DMS153 treated with DMSO at 0.1 percent for 48 hours (cell line): ENCODE results near the gene KCNIP2.
"Not testable (repeated sequence)": the region's sequence is repeated elsewhere in the genome, so short reads cannot be mapped to it uniquely, and the experiment has no call there.

Experiments used
- DNase-seq: peaks from one replicate; lab custom pipeline; 2025; ENCODE audit not compliant: unreplicated experiment; lab: John Stamatoyannopoulos, UW

The KCNIP2 gene

GRCh38 chr10:101828766-101829551, 14.6 kb downstream of the KCNIP2 start:
- no peak for DNase-seq

- no peak for DNase-seq
Measured at GRCh38 chr10:101827919-101828600, 15.5 kb downstream of the KCNIP2 start.

DNA sequence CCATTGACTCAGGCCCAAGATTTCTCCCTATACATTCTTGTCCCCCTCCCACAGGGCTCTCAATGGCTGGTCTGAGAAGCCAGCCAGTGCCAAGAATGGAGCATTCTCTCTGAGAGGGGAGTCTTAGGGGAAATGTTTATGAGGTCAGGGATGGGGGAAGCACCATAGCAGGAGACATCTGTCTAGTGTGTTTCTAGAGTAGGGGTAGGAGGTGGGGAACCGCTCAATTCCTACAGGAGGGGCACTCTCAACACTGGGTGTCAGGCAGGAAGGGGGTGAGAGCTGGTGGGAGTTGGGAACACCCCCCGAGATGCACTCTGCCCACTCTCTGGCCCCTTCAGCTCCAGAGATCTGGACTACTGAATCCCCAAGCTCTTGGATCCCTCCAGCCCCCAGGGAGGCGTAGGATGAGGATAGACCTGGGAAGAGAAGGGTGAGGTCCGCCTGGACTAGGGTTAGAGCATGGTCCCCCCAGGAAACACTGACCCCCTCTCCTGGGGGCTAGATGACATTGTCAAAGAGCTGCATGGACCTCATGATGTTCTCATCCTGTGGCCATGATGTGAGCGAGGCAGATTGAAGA, 16.7 kb downstream of the KCNIP2 start:
- no peak for DNase-seq

- no peak for DNase-seq
Measured at GRCh38 chr10:101824736-101825135, 18.9 kb downstream of the KCNIP2 start.

DNA sequence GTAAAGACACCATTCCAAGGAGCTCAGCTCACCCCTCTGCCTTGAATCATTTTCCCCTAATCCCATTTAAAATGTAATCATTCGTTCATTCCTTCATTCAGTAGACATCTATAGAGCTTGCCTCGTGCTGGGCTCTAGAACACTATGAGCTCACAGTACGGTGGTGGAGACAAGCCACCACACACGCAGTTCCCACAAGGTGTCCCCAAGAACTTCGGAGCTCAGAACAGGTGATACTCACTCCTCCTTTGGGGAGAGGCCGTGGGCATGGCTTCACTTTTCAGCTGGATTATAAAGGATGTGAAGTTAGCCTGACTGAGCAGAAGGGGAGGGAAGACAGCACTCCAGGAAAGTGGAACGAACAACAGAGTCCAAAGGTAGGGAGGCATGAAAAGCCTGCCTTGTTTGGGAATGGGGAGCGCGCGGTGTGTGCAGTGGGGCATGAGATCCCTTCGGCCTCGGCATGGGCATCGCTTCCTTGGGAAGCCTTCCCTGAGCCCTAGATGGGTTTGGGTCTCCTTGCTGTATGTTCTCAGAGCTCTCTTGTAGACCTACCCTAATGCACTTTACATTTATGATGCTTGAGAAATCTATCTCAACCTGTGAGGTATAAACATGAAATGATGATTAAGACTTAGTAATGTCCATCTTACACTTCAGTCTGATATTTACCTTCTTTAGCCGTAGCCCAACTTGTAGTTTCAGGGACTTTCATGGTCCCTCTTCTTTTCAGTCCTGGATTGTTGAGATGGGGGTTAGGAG, 24.5 kb downstream of the KCNIP2 start:
- no peak for DNase-seq

DNA sequence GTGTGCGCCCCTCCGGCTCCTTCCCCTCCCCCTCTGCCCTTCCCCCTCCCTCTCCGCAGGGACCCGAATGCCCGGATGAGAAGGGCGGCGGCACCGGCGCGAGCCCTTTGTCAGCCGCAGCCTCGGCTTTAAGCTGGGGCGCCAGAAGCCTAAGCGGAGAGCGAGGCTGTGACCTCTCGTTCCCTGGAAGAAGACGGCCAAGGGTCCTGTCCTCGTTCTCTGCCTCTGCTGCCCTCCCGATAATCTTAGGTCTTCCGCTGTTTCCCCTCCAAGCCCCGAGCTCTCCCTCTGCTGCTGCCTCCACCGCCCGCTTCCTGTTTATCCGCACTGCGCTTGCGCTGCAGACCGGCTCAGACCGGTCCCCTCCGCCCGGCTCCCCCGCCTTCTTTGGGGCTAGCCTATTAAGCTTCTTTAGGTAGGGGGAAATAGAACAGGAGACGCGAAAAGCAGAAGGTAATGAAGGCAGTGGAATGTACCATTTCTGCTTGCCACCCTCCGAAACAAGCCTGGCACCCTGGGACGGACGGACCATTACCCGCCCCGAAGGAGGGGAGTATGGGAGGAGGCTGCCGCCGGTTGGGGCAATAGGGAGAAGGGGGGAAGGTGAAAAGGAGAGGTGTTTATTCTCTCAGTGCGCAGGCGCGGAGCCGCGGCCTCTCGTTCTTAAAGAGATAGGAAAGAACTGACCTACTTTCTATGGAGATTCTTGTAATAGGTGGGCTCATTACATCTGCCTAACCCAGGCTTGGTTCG, 25.3 kb downstream of the KCNIP2 start, which contains the start of gene OGA:
OGA (minus strand) TSS at position 326 of the 753 bp plus-strand sequence. CDS start 422 bp downstream, outside the sequence.
- peak; percentile 99 for DNase-seq

- no peak for DNase-seq
Measured at GRCh38 chr10:101817337-101818118, 26.1 kb downstream of the KCNIP2 start.

- DNase-seq: no peak
Measured at GRCh38 chr10:101816913-101817336, 26.7 kb downstream of the KCNIP2 start.

DNA sequence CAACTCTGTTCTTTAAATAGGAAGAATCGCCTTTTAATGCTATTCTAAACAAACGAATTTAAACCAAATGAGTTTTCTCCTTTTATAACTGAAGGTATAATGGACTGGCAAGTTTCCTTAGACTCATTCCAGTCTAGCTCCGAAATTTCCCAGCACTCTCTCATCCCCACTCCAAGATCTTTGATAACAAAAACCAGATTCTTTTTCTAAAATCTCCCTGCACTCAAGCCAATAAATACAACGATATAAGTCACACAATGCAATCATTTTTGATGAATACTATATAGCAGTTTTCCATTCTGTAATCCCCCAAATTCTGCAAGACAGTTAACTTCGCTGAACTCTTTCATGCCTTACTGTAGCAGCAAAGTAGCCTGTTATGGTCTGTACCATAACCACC, 27.2 kb downstream of the KCNIP2 start:
- DNase-seq: no peak

GRCh38 chr10:101814466-101815071, 29.0 kb downstream of the KCNIP2 start:
- no peak for DNase-seq

DNA sequence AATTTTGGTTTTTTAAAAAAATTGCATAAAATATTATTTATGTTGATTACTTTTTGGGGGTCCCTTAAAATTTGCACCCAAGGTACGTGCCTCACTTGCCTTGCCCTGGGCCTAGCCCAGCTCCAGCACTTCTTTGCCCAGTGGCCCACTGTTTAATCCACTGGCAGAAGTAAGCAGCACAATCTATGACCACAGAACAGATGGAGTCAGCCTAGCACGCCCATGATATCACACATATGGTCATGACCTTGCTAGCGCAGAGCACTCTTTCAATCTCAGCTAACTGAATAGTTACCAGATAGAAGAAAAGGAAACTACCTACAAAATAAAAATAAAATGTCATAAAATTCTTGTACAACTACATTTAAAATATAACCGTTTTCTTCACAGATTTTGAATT, 31.0 kb downstream of the KCNIP2 start:
- DNase-seq: no peak

DNA sequence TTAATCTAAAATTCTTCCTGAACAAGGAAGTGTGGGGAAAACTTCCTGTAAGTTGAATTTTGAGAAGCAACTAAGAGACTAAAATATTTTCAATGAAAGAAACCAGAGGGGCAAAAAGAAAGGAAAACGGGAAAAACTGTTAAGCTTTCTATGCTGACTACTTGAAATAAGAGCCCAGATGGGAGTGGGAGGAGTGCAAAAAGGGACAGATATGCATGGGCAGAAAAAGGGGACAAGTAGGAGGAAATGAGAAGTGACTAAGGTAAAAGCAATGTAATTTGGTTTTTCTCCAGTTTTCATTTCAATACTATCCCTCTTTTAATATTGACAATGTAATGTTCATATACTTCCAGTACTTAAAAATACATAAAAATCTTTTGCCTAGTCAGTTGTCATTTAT, 36.4 kb downstream of the KCNIP2 start:
- DNase-seq: no peak

- no peak for DNase-seq
Measured at GRCh38 chr10:101803511-101803910, 40.1 kb downstream of the KCNIP2 start.

GRCh38 chr10:101797403-101798059, 46.1 kb downstream of the KCNIP2 start:
- no peak for DNase-seq

DNA sequence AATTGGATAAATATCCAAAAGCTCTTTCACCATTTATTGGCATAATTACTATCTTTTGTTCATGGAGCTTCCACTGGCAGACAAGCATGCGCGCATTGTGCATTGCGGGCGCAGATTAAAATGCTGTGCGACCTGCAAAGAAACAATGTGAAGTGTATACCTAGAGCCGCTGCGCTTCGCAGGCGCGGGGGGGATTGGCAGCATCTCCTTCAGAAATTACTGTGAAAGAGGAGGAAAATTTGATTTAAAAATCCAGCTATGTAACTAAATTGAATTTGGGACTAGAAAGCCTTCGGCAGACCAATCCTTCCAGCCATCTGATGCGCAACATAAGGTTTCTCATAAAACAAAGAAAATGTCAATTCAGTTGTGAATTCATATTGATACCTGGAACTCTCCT, 50.1 kb downstream of the KCNIP2 start:
- DNase-seq: no peak

- no peak for DNase-seq
Measured at GRCh38 chr10:101789686-101790085, 53.9 kb downstream of the KCNIP2 start.

GRCh38 chr10:101789231-101789630, 54.4 kb downstream of the KCNIP2 start:
- DNase-seq: not testable (repeated sequence)

GRCh38 chr10:101785801-101786200, 57.8 kb downstream of the KCNIP2 start:
- no peak for DNase-seq

GRCh38 chr10:101784558-101784957, 59.0 kb downstream of the KCNIP2 start:
- DNase-seq: no peak
